Measurements from ENCODE around the gene LGMN.

Gene LGMN

GRCh38 chr14:92679246-92679645 lies 69.2 kb downstream of the LGMN start:
- in situ Hi-C loops (cut with MboI; ENCODE audit: low sequenced_read_pairs), result no loop called here

DNA sequence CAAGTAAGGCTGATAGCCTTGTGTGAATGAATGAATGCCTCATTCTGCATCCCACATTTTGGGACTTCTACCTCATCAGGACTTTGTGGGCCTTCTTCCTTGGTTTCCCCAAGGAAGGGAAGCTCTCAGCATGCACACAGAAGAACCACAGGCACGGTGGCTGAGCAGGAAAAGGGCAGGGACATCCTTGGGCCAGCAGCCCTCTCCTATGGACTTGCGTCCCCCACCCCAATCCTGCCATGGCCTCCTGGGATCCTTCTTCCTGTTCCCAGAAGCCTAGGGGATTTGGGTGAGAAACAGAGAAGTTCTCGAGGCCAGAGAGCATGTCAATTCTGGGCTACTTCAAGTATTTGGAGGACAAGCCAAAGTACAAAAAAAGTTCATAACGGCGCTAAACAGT lies 69.7 kb downstream of the LGMN start:
- in situ Hi-C loops (cut with MboI; ENCODE audit: low sequenced_read_pairs), result no loop called here

- in situ Hi-C loops (cut with MboI; ENCODE audit: low sequenced_read_pairs), result no loop called here
Observed at GRCh38 chr14:92677955-92678354, 70.5 kb downstream of the LGMN start.

DNA sequence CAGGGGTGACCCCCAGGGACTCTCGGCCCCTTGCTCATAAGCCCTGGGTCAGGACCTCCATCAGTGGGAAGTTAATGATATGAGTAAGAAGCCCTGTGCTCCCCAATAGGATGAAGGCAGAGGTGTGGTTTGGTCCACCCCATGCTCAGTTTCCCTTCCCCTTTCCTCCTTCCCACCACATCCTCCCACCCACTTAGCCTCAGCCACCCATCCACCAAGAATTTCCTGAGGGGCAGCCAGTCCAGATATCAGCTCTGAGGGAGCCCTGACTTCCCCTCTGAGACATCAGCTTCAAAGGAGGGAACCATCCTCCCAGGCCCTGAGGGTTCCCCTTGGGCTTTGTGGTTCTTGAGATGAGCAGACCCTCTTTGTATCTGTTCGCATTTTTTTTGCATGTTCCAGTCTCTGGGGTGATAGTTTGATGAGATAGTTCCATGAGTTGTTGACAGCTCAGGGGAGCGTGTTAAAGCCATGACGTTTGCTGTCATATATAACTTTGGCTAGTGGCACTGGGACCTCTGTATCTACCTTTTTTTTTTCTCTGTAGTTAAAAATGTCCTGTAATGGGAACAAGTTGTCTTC lies 71.2 kb downstream of the LGMN start:
- in situ Hi-C loops (cut with MboI; ENCODE audit: low sequenced_read_pairs), result no loop called here

DNA sequence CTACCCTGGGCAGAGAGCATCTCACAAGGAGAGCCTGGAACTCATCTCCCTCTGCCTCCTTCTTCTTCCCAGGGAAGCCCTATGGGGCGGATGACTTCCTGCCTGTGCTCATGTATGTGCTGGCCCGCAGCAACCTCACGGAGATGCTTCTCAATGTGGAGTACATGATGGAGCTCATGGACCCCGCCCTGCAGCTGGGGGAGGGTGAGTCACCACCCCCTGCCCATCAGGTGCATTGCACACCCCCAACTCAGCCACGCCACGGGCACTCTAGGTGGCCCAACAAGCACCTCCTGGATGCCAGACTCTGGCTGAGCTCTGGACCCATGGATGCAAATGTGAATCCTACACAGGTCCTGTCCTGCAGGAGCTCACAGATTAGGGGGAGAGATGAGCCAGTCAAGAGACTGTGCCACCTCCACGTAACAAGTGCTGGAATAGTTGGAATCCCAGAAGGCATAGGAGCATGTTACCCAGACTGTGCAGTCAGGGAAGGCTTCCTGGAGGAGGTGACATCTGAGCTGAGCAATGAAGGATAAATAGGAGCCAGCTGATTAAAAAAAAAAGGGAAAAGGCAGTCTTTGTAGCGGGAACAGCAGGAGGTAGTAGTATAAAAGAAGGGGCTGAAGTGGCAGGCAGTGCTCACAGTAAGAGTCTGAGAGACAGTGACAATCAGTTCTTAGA lies 71.9 kb downstream of the LGMN start:
- in situ Hi-C loops (cut with MboI; ENCODE audit: low sequenced_read_pairs), result no loop called here

DNA sequence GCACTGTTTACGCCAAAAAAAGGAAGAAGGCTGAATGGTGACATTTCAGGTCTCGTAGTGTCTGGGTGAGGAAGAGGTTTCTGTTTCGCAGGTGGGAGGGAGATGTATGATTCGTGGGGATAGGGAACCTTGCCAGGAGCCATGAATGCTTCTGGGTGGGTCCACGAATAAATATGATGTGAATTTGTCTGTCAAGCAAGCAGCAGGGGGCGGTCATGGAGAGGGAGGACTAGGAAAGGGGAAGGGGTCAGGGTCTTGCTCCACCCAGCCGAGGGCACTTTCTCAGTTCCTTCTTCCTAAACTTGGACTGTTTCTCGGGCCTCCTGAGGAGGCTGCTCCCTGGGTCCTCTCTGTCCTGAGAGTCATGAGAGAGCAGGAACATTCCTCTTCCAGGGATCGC lies 72.5 kb downstream of the LGMN start:
- in situ Hi-C loops (cut with MboI; ENCODE audit: low sequenced_read_pairs), result no loop called here

GRCh38 chr14:92675421-92675820 lies 73.0 kb downstream of the LGMN start:
- in situ Hi-C loops (cut with MboI; ENCODE audit: low sequenced_read_pairs), result no loop called here

GRCh38 chr14:92673601-92674150 lies 74.8 kb downstream of the LGMN start:
- in situ Hi-C loops (cut with MboI; ENCODE audit: low sequenced_read_pairs), result no loop called here

GRCh38 chr14:92670643-92671366 lies 77.6 kb downstream of the LGMN start:
- in situ Hi-C loops (cut with MboI; ENCODE audit: low sequenced_read_pairs), result no loop called here

- in situ Hi-C loops (cut with MboI; ENCODE audit: low sequenced_read_pairs), result no loop called here
Observed at GRCh38 chr14:92670160-92670559, 78.3 kb downstream of the LGMN start.

- in situ Hi-C loops (cut with MboI; ENCODE audit: low sequenced_read_pairs), result no loop called here
Observed at GRCh38 chr14:92668276-92668973, 80.0 kb downstream of the LGMN start.

GRCh38 chr14:92666251-92666650 lies 82.2 kb downstream of the LGMN start:
- in situ Hi-C loops (cut with MboI; ENCODE audit: low sequenced_read_pairs), result no loop called here

- in situ Hi-C loops (cut with MboI; ENCODE audit: low sequenced_read_pairs), result no loop called here
Observed at GRCh38 chr14:92665661-92666110, 82.7 kb downstream of the LGMN start.

DNA sequence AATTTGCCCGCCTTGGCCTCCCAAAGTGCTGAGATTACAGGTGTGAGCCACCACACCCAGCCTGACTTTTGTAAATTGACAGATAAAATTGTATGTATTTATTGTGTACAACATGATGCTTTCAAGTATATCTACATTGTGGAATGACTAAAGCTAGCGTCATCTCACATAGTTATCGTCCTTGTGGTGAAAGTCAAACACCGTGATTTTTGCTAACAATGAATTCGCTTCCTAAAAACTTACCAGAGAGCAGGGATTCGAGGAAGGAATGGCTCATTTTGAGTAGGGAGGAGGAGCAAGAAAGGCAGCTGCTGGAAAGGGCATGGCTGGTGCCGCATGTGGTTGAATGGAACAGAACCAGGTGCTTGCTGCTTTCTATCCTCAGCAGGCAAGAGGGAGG lies 85.4 kb downstream of the LGMN start:
- in situ Hi-C loops (cut with MboI; ENCODE audit: low sequenced_read_pairs), result no loop called here

- in situ Hi-C loops (cut with MboI; ENCODE audit: low sequenced_read_pairs), result no loop called here
Observed at GRCh38 chr14:92660571-92660970, 87.9 kb downstream of the LGMN start.

GRCh38 chr14:92659765-92660561 lies 88.5 kb downstream of the LGMN start:
- in situ Hi-C loops (cut with MboI; ENCODE audit: low sequenced_read_pairs), result no loop called here

GRCh38 chr14:92658684-92659083 lies 89.7 kb downstream of the LGMN start:
- in situ Hi-C loops (cut with MboI; ENCODE audit: low sequenced_read_pairs), result no loop called here

- in situ Hi-C loops (cut with MboI; ENCODE audit: low sequenced_read_pairs), result no loop called here
Observed at GRCh38 chr14:92658160-92658559, 90.3 kb downstream of the LGMN start.

DNA sequence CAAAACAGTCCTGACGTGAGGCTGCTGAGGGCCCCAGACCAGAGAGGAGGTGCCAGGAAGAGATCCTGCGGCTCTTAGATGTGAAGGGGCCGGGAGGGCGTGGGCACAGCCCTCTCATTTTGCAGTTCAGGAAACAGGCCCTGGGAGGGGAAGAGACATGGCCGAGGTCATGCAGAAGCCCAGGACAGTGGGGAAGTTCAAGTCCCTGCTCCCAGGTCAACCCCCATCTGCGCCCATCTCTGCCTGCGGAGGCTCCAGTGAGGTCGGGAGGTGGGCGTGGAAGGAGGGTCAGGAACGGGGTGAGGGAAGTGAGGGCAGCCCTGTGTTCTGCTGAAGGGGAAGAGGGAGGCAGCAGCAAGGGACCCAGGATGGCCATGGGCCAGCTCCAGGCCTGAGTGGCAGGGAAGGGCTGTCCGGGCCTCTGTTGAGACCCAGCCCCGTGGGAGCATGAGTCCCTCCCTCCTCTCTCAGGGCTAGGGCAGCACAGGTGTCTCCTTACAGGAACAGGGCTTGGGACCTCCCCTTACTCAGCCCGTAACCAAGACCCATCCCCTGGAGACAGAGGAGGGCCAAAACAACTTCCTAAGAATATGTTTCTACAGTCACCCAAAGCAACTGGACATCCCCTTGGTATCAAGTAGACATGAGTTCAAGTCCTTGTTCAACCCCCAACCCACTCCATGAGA lies 90.8 kb downstream of the LGMN start:
- in situ Hi-C loops (cut with MboI; ENCODE audit: low sequenced_read_pairs), result no loop called here
